Measurements from ENCODE around the gene CDH18.
"Not testable (repeated sequence)": the region's sequence is repeated elsewhere in the genome, so short reads cannot be mapped to it uniquely, and the experiment has no call there.

The CDH18 gene

GRCh38 chr5:19862711-19863110 is 125.3 kb downstream of the CDH18 start:
- no peak for DNase-seq (ENCODE audit: low read depth, low spot score)

GRCh38 chr5:19859020-19859419 is 129.0 kb downstream of the CDH18 start:
- DNase-seq (ENCODE audit: low read depth, low spot score), result no peak

- DNase-seq (ENCODE audit: low read depth, low spot score), result no peak
These were observed 132.1 kb downstream of the CDH18 start for GRCh38 chr5:19855931-19856330.

GRCh38 chr5:19855453-19855852 is 132.5 kb downstream of the CDH18 start:
- DNase-seq (ENCODE audit: low read depth, low spot score), result no peak

GRCh38 chr5:19855031-19855430 is 133.0 kb downstream of the CDH18 start:
- no peak for DNase-seq (ENCODE audit: low read depth, low spot score)

- no peak for DNase-seq (ENCODE audit: low read depth, low spot score)
These were observed 134.3 kb downstream of the CDH18 start for GRCh38 chr5:19853616-19854240.

GRCh38 chr5:19837536-19838174 is 150.3 kb downstream of the CDH18 start:
- DNase-seq (ENCODE audit: low read depth, low spot score), result no peak

GRCh38 chr5:19835442-19835841 is 152.6 kb downstream of the CDH18 start:
- DNase-seq (ENCODE audit: low read depth, low spot score), result no peak

GRCh38 chr5:19812720-19813119 is 175.3 kb downstream of the CDH18 start:
- not testable (repeated sequence) for DNase-seq (ENCODE audit: low read depth, low spot score)

- no peak for DNase-seq (ENCODE audit: low read depth, low spot score)
These were observed 181.2 kb downstream of the CDH18 start for GRCh38 chr5:19806756-19807155.

- DNase-seq (ENCODE audit: low read depth, low spot score), result no peak
These were observed 185.3 kb downstream of the CDH18 start for GRCh38 chr5:19802686-19803085.

GRCh38 chr5:19795218-19795617 is 192.8 kb downstream of the CDH18 start:
- DNase-seq (ENCODE audit: low read depth, low spot score), result no peak

GRCh38 chr5:19790829-19791466 is 197.1 kb downstream of the CDH18 start:
- no peak for DNase-seq (ENCODE audit: low read depth, low spot score)

GRCh38 chr5:19782566-19782965 is 205.4 kb downstream of the CDH18 start:
- DNase-seq (ENCODE audit: low read depth, low spot score), result no peak

GRCh38 chr5:19777363-19777762 is 210.6 kb downstream of the CDH18 start:
- no peak for DNase-seq (ENCODE audit: low read depth, low spot score)

GRCh38 chr5:19776886-19777285 is 211.1 kb downstream of the CDH18 start:
- not testable (repeated sequence) for DNase-seq (ENCODE audit: low read depth, low spot score)

- no peak for DNase-seq (ENCODE audit: low read depth, low spot score)
These were observed 216.7 kb downstream of the CDH18 start for GRCh38 chr5:19771174-19771835.

GRCh38 chr5:19770396-19770795 is 217.6 kb downstream of the CDH18 start:
- DNase-seq (ENCODE audit: low read depth, low spot score), result no peak

- no peak for DNase-seq (ENCODE audit: low read depth, low spot score)
These were observed 220.0 kb downstream of the CDH18 start for GRCh38 chr5:19767987-19768386.

- DNase-seq (ENCODE audit: low read depth, low spot score), result no peak
These were observed 234.4 kb downstream of the CDH18 start for GRCh38 chr5:19753579-19753978.

GRCh38 chr5:19751326-19751725 is 236.7 kb downstream of the CDH18 start:
- DNase-seq (ENCODE audit: low read depth, low spot score), result no peak

- DNase-seq (ENCODE audit: low read depth, low spot score), result no peak
These were observed 242.8 kb downstream of the CDH18 start for GRCh38 chr5:19745247-19745646.

GRCh38 chr5:19739671-19740070 is 248.3 kb downstream of the CDH18 start:
- no peak for DNase-seq (ENCODE audit: low read depth, low spot score)
